GM23338 (cell line): ENCODE measurements around the gene HAPLN2. TPM values are rescaled to one million over a fixed set of nuclear protein-coding genes. Genes with fewer than 3 reads are reported as not detected.
A peak's percentile ranks its signal among the peaks of the same experiment; 100 is the strongest.

Experiments
- ATAC-seq: fragments of 200-7000 bp; cut with Tn5 transposase; 3 replicates; pipeline ENCODE4 v1.9.1; 2020
- DNase-seq: peaks from one replicate; pipeline ENCODE4 v3.0.0-alpha.2; 2015; ENCODE audit warnings: low spot score
- H2AFZ ChIP-seq: fragments of 200-600 bp; sonication (generic); 2 replicates; pipeline ENCODE4 v1.8.0; 2016; ENCODE audit warnings: antibody characterized with exemption, mild to moderate bottlenecking, moderate library complexity
- H3F3A ChIP-seq: fragments of 200-600 bp; sonication (generic); replicated peaks from 2 replicates; pipeline ENCODE4 v1.8.0; 2017; ENCODE audit warnings: antibody characterized with exemption, mixed run types, low read depth
- H3K27ac ChIP-seq: fragments of 200-600 bp; sonication (generic); 2 replicates; pipeline ENCODE4 v1.6.1; 2016; ENCODE audit warnings: low read depth
- H3K27me3 ChIP-seq: fragments of 200-600 bp; sonication (generic); 2 replicates; pipeline ENCODE4 v1.8.0; 2016; ENCODE audit warnings: mild to moderate bottlenecking, mixed run types, moderate library complexity; ENCODE audit not compliant: insufficient read depth
- H3K36me3 ChIP-seq: fragments of 200-600 bp; sonication (generic); 2 replicates; pipeline ENCODE4 v1.8.0; 2016; ENCODE audit warnings: mild to moderate bottlenecking; ENCODE audit not compliant: insufficient read depth
- H3K4me1 ChIP-seq: fragments of 200-600 bp; sonication (generic); 2 replicates; pipeline ENCODE4 v1.8.0; 2016; ENCODE audit warnings: mild to moderate bottlenecking, moderate library complexity; ENCODE audit not compliant: insufficient read depth
- H3K4me2 ChIP-seq: fragments of 200-600 bp; sonication (generic); 2 replicates; pipeline ENCODE4 v1.7.1; 2017; ENCODE audit warnings: mixed run types
- H3K4me3 ChIP-seq: fragments of 200-600 bp; sonication (generic); 2 replicates; pipeline ENCODE4 v1.6.1; 2016; ENCODE audit warnings: mixed run types
- H3K79me2 ChIP-seq: fragments of 200-600 bp; sonication (generic); replicated peaks from 2 replicates; pipeline ENCODE4 v1.8.0; 2017; ENCODE audit warnings: mild to moderate bottlenecking; ENCODE audit not compliant: insufficient read depth
- H3K9me2 ChIP-seq: fragments of 200-600 bp; sonication (generic); 2 replicates; pipeline ENCODE4 v1.8.0; 2017; ENCODE audit not compliant: insufficient read depth
- H4K20me1 ChIP-seq: fragments of 200-600 bp; sonication (generic); replicated peaks from 2 replicates; pipeline ENCODE4 v1.8.0; 2017; ENCODE audit warnings: mild to moderate bottlenecking; ENCODE audit not compliant: insufficient read depth
- H3K27ac Mint-ChIP-seq: 2 replicates; pipeline ENCODE4 v1.8.0; 2020; ENCODE audit warnings: inconsistent platforms, mild to moderate bottlenecking, moderate library complexity, mixed read lengths
- H3K27me3 Mint-ChIP-seq: 3 replicates; pipeline ENCODE4 v1.8.0; 2022; ENCODE audit warnings: low read depth, mild to moderate bottlenecking, moderate library complexity, mixed read lengths, inconsistent platforms; ENCODE audit not compliant: insufficient read depth, poor library complexity
- H3K36me3 Mint-ChIP-seq: 3 replicates; pipeline ENCODE4 v1.8.0; 2021; ENCODE audit warnings: low read depth, mild to moderate bottlenecking, inconsistent platforms, moderate library complexity, mixed read lengths
- H3K4me1 Mint-ChIP-seq: 3 replicates; pipeline ENCODE4 v1.8.0; 2020; ENCODE audit warnings: mild to moderate bottlenecking, inconsistent platforms, mixed read lengths
- H3K4me3 Mint-ChIP-seq: 3 replicates; pipeline ENCODE4 v1.8.0; 2021; ENCODE audit warnings: moderate library complexity, mild to moderate bottlenecking, inconsistent platforms, mixed read lengths
- H3K9me3 Mint-ChIP-seq: 3 replicates; pipeline ENCODE4 v1.8.0; 2020; ENCODE audit warnings: moderate library complexity, mild to moderate bottlenecking, inconsistent platforms, mixed read lengths
- CREB1 ChIP-seq: fragments of 250-450 bp; sonication (Bioruptor Pico); IDR thresholded peaks from 2 replicates; pipeline ENCODE4 v1.5.0; 2020; ENCODE audit warnings: low read depth, mild to moderate bottlenecking, moderate library complexity
- EZH2 ChIP-seq: fragments of 200-600 bp; sonication (generic); IDR thresholded peaks from one replicate; pipeline ENCODE4 v1.8.0; 2017; ENCODE audit warnings: antibody characterized with exemption, mild to moderate bottlenecking, low read depth; ENCODE audit not compliant: unreplicated experiment
- EZH2phosphoT487 ChIP-seq: fragments of 200-600 bp; sonication (generic); IDR thresholded peaks from one replicate; pipeline ENCODE4 v1.8.1; 2018; ENCODE audit warnings: antibody characterized with exemption; ENCODE audit not compliant: unreplicated experiment
- JUNB ChIP-seq: IDR thresholded peaks from one replicate; pipeline ENCODE4 v1.6.1; 2016; ENCODE audit warnings: antibody characterized with exemption; ENCODE audit not compliant: unreplicated experiment
- NANOG ChIP-seq: IDR thresholded peaks from 2 replicates; pipeline ENCODE4 v1.6.1; 2016; ENCODE audit warnings: antibody characterized with exemption, borderline replicate concordance
- POLR2AphosphoS5 ChIP-seq: IDR thresholded peaks from 2 replicates; pipeline ENCODE4 v1.6.1; 2016; ENCODE audit warnings: antibody characterized with exemption, low read depth
- REST ChIP-seq: IDR thresholded peaks from one replicate; pipeline ENCODE4 v1.6.1; 2018; ENCODE audit warnings: antibody characterized with exemption; ENCODE audit not compliant: unreplicated experiment
- STAT1 ChIP-seq: IDR thresholded peaks from one replicate; pipeline ENCODE4 v1.6.1; 2016; ENCODE audit warnings: antibody characterized with exemption; ENCODE audit not compliant: unreplicated experiment
- ZNF114 ChIP-seq: fragments of 250-450 bp; sonication (Bioruptor Pico); IDR thresholded peaks from 2 replicates; pipeline ENCODE4 v1.5.0; 2020; ENCODE audit warnings: mild to moderate bottlenecking, moderate library complexity
- ZNF331 ChIP-seq: fragments of 250-450 bp; sonication (Bioruptor Pico); IDR thresholded peaks from 2 replicates; pipeline ENCODE4 v1.5.0; 2020; ENCODE audit warnings: low read depth, mild to moderate bottlenecking, moderate library complexity
- polyA plus RNA-seq: library from polyadenylated mRNA; unstranded; fragments of >200 nt; fragmentation: Nextera tagmentation; extraction: Ambion mirVana; gene quantifications from 2 replicates; pipeline ENCODE4 v1.2.1, GENCODE V29; 2016
- total RNA-seq: library from RNA; depleted of rRNA; stranded (reverse); fragments of >200 nt; shearing (Covaris generic); gene quantifications from 2 replicates; pipeline ENCODE4 v1.2.3, GENCODE V29; 2014
- TF ChIP-seq, protein P1 (sequence below): IDR thresholded peaks from 2 replicates; pipeline ENCODE4 v1.6.1; 2016; ENCODE audit warnings: antibody characterized with exemption
- TF ChIP-seq, protein P2 (sequence below): fragments of 250-450 bp; sonication (Bioruptor Pico); IDR thresholded peaks from 2 replicates; pipeline ENCODE4 v1.5.0; 2020; ENCODE audit warnings: mild to moderate bottlenecking, moderate library complexity

The HAPLN2 gene
- total and polyA plus RNA-seq, 2 experiments from 2014 or later, result 0.53 TPM; not detected in 1

- TF ChIP-seq, protein P1, sequence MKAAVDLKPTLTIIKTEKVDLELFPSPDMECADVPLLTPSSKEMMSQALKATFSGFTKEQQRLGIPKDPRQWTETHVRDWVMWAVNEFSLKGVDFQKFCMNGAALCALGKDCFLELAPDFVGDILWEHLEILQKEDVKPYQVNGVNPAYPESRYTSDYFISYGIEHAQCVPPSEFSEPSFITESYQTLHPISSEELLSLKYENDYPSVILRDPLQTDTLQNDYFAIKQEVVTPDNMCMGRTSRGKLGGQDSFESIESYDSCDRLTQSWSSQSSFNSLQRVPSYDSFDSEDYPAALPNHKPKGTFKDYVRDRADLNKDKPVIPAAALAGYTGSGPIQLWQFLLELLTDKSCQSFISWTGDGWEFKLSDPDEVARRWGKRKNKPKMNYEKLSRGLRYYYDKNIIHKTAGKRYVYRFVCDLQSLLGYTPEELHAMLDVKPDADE, result no peak
- TF ChIP-seq JUNB (no peak), EZH2 (no peak)
Observed at GRCh38 chr1:156645666-156646065, 26.5 kb downstream of the HAPLN2 start (continued).

DNA sequence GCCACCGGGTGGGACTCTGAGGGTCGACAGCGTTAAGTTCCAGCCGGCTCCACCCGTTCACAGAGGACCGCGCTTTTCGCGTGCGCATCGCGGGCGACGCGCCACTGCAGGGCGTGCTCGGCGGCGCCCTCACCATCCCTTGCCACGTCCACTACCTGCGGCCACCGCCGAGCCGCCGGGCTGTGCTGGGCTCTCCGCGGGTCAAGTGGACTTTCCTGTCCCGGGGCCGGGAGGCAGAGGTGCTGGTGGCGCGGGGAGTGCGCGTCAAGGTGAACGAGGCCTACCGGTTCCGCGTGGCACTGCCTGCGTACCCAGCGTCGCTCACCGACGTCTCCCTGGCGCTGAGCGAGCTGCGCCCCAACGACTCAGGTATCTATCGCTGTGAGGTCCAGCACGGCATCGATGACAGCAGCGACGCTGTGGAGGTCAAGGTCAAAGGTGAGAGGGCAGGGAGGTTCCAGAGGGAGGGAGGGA lies 27.6 kb downstream of the HAPLN2 start:
- Histone ChIP-seq H3K4me3 (peak overlapping the region; percentile 49), H3K4me1 (peaks cover 8% of the 10 kb centered on the region; the same call in 1 of the 2 replicates), H3K36me3 (no peaks in the 10 kb centered on the region), H3K9me2 (no peaks in the 10 kb centered on the region), H3K79me2 (no peaks in the 10 kb centered on the region), H3F3A (peaks cover 12% of the 10 kb centered on the region; the same call in 1 of the 2 replicates), H3K4me2 (peak overlapping the region; percentile 75), H4K20me1 (peaks cover 3% of the 10 kb centered on the region; the same call in 1 of the 2 replicates), H3K27me3 (peaks cover 100% of the 10 kb centered on the region), H3K27ac (no peak overlapping the region), H2AFZ (peak overlapping the region; percentile 47; the same call in 1 of the 2 replicates)
- Mint-ChIP-seq H3K27ac (no peak overlapping the region), H3K4me1 (peaks cover 19% of the 10 kb centered on the region), H3K4me3 (no peak overlapping the region), H3K27me3 (peaks cover 41% of the 10 kb centered on the region), H3K36me3 (no peaks in the 10 kb centered on the region; the same call in 2 of the 3 replicates), H3K9me3 (no peaks in the 10 kb centered on the region)
- DNase-seq (peak; percentile 60), ATAC-seq (peak; percentile 4; the same call in 1 of the 3 replicates)
- TF ChIP-seq ZNF114 (CRISPR knock-in tag) (no peak), CREB1 (CRISPR knock-in tag) (no peak), EZH2phosphoT487 (peak; percentile 55), EZH2 (peak; percentile 47), JUNB (no peak), REST (no peak), NANOG (no peak), POLR2AphosphoS5 (no peak), STAT1 (no peak), ZNF331 (CRISPR knock-in tag) (no peak)
- TF ChIP-seq, protein P2, sequence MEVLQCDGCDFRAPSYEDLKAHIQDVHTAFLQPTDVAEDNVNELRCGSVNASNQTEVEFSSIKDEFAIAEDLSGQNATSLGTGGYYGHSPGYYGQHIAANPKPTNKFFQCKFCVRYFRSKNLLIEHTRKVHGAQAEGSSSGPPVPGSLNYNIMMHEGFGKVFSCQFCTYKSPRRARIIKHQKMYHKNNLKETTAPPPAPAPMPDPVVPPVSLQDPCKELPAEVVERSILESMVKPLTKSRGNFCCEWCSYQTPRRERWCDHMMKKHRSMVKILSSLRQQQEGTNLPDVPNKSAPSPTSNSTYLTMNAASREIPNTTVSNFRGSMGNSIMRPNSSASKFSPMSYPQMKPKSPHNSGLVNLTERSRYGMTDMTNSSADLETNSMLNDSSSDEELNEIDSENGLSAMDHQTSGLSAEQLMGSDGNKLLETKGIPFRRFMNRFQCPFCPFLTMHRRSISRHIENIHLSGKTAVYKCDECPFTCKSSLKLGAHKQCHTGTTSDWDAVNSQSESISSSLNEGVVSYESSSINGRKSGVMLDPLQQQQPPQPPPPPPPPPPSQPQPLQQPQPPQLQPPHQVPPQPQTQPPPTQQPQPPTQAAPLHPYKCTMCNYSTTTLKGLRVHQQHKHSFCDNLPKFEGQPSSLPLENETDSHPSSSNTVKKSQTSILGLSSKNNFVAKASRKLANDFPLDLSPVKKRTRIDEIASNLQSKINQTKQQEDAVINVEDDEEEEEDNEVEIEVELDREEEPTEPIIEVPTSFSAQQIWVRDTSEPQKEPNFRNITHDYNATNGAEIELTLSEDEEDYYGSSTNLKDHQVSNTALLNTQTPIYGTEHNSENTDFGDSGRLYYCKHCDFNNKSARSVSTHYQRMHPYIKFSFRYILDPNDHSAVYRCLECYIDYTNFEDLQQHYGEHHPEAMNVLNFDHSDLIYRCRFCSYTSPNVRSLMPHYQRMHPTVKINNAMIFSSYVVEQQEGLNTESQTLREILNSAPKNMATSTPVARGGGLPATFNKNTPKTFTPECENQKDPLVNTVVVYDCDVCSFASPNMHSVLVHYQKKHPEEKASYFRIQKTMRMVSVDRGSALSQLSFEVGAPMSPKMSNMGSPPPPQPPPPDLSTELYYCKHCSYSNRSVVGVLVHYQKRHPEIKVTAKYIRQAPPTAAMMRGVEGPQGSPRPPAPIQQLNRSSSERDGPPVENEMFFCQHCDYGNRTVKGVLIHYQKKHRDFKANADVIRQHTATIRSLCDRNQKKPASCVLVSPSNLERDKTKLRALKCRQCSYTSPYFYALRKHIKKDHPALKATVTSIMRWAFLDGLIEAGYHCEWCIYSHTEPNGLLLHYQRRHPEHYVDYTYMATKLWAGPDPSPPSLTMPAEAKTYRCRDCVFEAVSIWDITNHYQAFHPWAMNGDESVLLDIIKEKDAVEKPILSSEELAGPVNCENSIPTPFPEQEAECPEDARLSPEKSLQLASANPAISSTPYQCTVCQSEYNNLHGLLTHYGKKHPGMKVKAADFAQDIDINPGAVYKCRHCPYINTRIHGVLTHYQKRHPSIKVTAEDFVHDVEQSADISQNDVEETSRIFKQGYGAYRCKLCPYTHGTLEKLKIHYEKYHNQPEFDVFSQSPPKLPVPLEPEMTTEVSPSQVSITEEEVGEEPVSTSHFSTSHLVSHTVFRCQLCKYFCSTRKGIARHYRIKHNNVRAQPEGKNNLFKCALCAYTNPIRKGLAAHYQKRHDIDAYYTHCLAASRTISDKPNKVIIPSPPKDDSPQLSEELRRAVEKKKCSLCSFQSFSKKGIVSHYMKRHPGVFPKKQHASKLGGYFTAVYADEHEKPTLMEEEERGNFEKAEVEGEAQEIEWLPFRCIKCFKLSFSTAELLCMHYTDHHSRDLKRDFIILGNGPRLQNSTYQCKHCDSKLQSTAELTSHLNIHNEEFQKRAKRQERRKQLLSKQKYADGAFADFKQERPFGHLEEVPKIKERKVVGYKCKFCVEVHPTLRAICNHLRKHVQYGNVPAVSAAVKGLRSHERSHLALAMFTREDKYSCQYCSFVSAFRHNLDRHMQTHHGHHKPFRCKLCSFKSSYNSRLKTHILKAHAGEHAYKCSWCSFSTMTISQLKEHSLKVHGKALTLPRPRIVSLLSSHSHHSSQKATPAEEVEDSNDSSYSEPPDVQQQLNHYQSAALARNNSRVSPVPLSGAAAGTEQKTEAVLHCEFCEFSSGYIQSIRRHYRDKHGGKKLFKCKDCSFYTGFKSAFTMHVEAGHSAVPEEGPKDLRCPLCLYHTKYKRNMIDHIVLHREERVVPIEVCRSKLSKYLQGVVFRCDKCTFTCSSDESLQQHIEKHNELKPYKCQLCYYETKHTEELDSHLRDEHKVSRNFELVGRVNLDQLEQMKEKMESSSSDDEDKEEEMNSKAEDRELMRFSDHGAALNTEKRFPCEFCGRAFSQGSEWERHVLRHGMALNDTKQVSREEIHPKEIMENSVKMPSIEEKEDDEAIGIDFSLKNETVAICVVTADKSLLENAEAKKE, result no peak
- TF ChIP-seq, protein P1, result no peak
